Nephron (organoid): ENCODE results near the gene CTPS1.

Experiments
- H3K27ac Mint-ChIP-seq, 3 experiments: 2 replicates each; pipeline ENCODE4 v1.8.0; 2020; ENCODE audit warnings: mixed read lengths in 3 of 3, mild to moderate bottlenecking in 2 of 3, moderate library complexity in 1 of 3
- H3K27me3 Mint-ChIP-seq: 2 replicates; pipeline ENCODE4 v1.8.0; 2021; ENCODE audit warnings: low read depth, mild to moderate bottlenecking, moderate library complexity, mixed read lengths
- H3K36me3 Mint-ChIP-seq: 2 replicates; pipeline ENCODE4 v1.8.0; 2020; ENCODE audit warnings: low read depth, mixed read lengths
- H3K4me1 Mint-ChIP-seq: 2 replicates; pipeline ENCODE4 v1.8.0; 2020; ENCODE audit warnings: mixed read lengths
- H3K4me3 Mint-ChIP-seq, 3 experiments: 2 replicates each; pipeline ENCODE4 v1.8.0; 2020; ENCODE audit warnings: mild to moderate bottlenecking in 3 of 3, mixed read lengths in 3 of 3, moderate library complexity in 2 of 3
- H3K9me3 Mint-ChIP-seq: 2 replicates; pipeline ENCODE4 v1.8.0; 2020; ENCODE audit warnings: mixed read lengths
- TF ChIP-seq, protein P1 (sequence below), 3 experiments: fragments of 200-600 bp; sonication (generic); IDR thresholded peaks; one replicate each; pipeline ENCODE4 v1.5.0; 2021; ENCODE audit warnings: antibody characterized with exemption in 3 of 3; ENCODE audit not compliant: unreplicated experiment in 3 of 3

Gene CTPS1

DNA sequence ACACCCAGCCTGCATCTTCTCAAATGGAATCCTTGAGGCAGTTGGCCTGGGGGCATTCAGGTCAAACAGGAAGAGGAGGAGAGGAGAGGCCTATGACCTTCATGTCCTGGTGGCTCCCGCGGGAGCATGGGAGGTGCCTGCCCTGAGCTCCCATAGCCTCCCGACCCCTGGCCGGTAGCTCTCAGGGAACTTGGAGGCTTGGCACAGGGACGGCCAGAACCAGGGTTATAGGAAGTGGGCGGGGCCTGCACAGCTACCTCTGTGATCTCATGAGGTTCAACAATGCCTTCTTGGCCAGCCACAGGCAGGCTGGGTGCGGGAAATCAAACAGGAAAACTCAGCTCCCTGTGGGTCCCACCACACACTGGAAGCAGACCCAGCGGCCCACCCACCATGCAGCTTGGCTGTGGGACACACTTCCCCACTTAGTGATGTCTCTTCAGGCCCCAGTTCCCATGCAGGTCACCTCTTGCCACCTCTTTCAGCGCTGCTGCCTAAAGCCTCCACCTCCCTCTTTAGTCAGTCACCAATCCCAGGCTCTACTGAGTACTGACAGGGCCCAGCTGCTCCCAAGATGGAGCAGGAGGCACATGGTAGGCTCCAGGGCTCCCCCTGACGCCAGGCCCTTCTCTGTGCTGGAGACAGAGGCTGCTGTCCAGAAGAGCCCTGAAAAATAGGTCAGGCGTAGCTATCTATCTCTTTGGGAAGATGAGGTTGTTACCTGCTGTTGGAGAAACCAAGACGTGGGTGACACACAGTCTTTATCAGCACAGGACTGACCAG lies 42.2 kb downstream of the CTPS1 start, which contains the start of gene SLFNL1:
TSS of gene SLFNL1 (minus strand) at position 200 of the 783 bp plus-strand sequence. CDS start 1,065 bp downstream, outside the sequence.
- H3K4me1 Mint-ChIP-seq, result peaks cover 6% of the 10 kb centered on the region
- H3K9me3 Mint-ChIP-seq, result no peaks in the 10 kb centered on the region
- no peaks in the 10 kb centered on the region for H3K27me3 Mint-ChIP-seq
- no peak within 1 kb of the TSS for H3K4me3 Mint-ChIP-seq
- TF ChIP-seq, protein P1, sequence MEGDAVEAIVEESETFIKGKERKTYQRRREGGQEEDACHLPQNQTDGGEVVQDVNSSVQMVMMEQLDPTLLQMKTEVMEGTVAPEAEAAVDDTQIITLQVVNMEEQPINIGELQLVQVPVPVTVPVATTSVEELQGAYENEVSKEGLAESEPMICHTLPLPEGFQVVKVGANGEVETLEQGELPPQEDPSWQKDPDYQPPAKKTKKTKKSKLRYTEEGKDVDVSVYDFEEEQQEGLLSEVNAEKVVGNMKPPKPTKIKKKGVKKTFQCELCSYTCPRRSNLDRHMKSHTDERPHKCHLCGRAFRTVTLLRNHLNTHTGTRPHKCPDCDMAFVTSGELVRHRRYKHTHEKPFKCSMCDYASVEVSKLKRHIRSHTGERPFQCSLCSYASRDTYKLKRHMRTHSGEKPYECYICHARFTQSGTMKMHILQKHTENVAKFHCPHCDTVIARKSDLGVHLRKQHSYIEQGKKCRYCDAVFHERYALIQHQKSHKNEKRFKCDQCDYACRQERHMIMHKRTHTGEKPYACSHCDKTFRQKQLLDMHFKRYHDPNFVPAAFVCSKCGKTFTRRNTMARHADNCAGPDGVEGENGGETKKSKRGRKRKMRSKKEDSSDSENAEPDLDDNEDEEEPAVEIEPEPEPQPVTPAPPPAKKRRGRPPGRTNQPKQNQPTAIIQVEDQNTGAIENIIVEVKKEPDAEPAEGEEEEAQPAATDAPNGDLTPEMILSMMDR (IDR thresholded peaks at IDR 0.05; ENCODE audit: unreplicated experiment in 3 of 3), result no peak
- H3K36me3 Mint-ChIP-seq, result peaks cover 18% of the 10 kb centered on the region
- H3K27ac Mint-ChIP-seq, result peak within 1 kb of the TSS; percentile 53 to 72 (median 64)

GRCh38 chr1:41022424-41022823 lies 42.9 kb downstream of the CTPS1 start:
- Mint-ChIP-seq H3K27me3 (no peaks in the 10 kb centered on the region), H3K4me1 (peaks cover 6% of the 10 kb centered on the region), H3K4me3 (no peak overlapping the region), H3K9me3 (no peaks in the 10 kb centered on the region), H3K36me3 (peaks cover 20% of the 10 kb centered on the region), H3K27ac (peak overlapping the region in 2 of 3 experiments; percentile 64 to 72)
- TF ChIP-seq, protein P1 (IDR thresholded peaks at IDR 0.05; ENCODE audit: unreplicated experiment in 3 of 3), result no peak

GRCh38 chr1:41023279-41023990 lies 43.9 kb downstream of the CTPS1 start:
- Mint-ChIP-seq H3K27me3 (no peaks in the 10 kb centered on the region), H3K9me3 (no peaks in the 10 kb centered on the region), H3K27ac (peak overlapping the region in 1 of 3 experiments; percentile 64), H3K4me3 (no peak overlapping the region), H3K4me1 (peaks cover 6% of the 10 kb centered on the region), H3K36me3 (peaks cover 25% of the 10 kb centered on the region)
- TF ChIP-seq, protein P1 (IDR thresholded peaks at IDR 0.05; ENCODE audit: unreplicated experiment in 3 of 3), result peak in 1 of 3 experiments; percentile 17

- TF ChIP-seq, protein P1 (IDR thresholded peaks at IDR 0.05; ENCODE audit: unreplicated experiment in 3 of 3), result no peak
- Mint-ChIP-seq H3K9me3 (no peaks in the 10 kb centered on the region), H3K27ac (no peak overlapping the region), H3K4me3 (no peak overlapping the region), H3K4me1 (peaks cover 6% of the 10 kb centered on the region), H3K27me3 (no peaks in the 10 kb centered on the region), H3K36me3 (peaks cover 28% of the 10 kb centered on the region)
Measured at GRCh38 chr1:41024953-41025352, 45.5 kb downstream of the CTPS1 start.

DNA sequence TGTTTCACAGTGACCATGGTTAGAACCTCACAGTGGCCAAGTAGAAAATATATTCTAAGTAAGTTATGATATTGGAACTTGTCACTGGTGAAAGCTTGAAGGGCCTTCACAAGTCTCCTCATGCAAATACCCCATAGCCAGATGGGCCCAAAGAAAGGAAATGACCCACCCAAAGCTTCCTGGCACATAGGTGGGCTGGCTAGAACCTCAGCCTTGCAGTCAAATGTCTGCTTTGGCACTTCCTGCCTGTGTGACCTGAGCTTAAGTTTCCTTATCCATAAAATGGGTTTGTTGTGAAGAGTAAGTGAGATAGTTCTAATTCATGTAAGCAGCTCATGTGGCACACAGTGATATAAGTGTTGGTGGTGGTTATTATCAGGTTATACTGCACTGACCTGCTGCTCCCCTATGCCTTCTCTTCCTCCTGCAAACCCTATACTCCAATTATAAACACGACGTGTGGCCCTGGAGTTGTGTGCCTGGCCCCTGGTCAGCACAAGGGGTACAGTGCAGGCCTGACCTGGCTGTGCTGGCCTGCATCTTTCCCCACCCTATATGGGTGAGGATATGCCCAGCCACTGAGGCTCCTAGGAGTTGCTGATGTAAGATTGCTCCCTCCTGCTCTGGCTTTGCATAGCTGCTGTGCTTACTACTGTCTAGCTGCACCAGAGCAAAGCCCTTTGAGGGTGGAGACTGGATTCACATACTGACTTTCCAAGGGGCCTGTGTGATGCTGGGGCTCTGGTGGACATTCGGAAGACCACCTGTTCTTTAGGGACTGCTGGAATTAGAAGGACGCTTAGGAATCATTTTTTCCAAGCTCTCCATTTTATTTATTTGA lies 46.7 kb downstream of the CTPS1 start:
- Mint-ChIP-seq H3K9me3 (no peaks in the 10 kb centered on the region), H3K4me3 (no peak overlapping the region), H3K4me1 (peaks cover 6% of the 10 kb centered on the region), H3K36me3 (peaks cover 37% of the 10 kb centered on the region), H3K27ac (no peak overlapping the region), H3K27me3 (no peaks in the 10 kb centered on the region)
- TF ChIP-seq, protein P1 (IDR thresholded peaks at IDR 0.05; ENCODE audit: unreplicated experiment in 3 of 3), result no peak
